Endodermal cell (in vitro differentiated cells): ENCODE measurements around the gene GALNT1. TPM values are rescaled to one million over a fixed set of nuclear protein-coding genes. Genes with fewer than 3 reads are reported as not detected.

ENCODE experiments used
- DNase-seq: peaks from one replicate; pipeline ENCODE4 v3.0.0-alpha.2; 2017
- H3K27ac ChIP-seq: 2 replicates; pipeline ENCODE4 v1.5.1; 2013; ENCODE audit warnings: mild to moderate bottlenecking, low read depth, low read length, moderate library complexity
- H3K27me3 ChIP-seq: 2 replicates; pipeline ENCODE4 v1.6.1; 2013; ENCODE audit warnings: mild to moderate bottlenecking, low read length, moderate library complexity; ENCODE audit not compliant: insufficient read depth, control insufficient read depth, poor library complexity, severe bottlenecking
- H3K36me3 ChIP-seq: 2 replicates; pipeline ENCODE4 v1.7.0; 2013; ENCODE audit warnings: mild to moderate bottlenecking, low read length, moderate library complexity; ENCODE audit not compliant: control insufficient read depth, insufficient read depth
- H3K4me1 ChIP-seq: one replicate; pipeline ENCODE4 v1.7.0; 2013; ENCODE audit warnings: low read length; ENCODE audit not compliant: control insufficient read depth, insufficient read depth
- H3K4me3 ChIP-seq: 2 replicates; pipeline ENCODE4 v1.5.1; 2013; ENCODE audit warnings: mild to moderate bottlenecking, low read length, moderate library complexity
- H3K9ac ChIP-seq: 2 replicates; pipeline ENCODE4 v1.6.1; 2013; ENCODE audit warnings: mild to moderate bottlenecking, low read length, moderate library complexity; ENCODE audit not compliant: poor library complexity, severe bottlenecking; ENCODE audit errors: extremely low read depth
- H3K9me3 ChIP-seq: 2 replicates; pipeline ENCODE4 v1.6.1; 2013; ENCODE audit warnings: mild to moderate bottlenecking, low read length, moderate library complexity; ENCODE audit not compliant: control insufficient read depth
- H3K27ac Mint-ChIP-seq: 2 replicates; pipeline ENCODE4 v1.8.0; 2020; ENCODE audit warnings: mixed read lengths
- H3K27me3 Mint-ChIP-seq: 2 replicates; pipeline ENCODE4 v1.8.0; 2021; ENCODE audit warnings: mild to moderate bottlenecking, mixed read lengths; ENCODE audit not compliant: insufficient read depth
- H3K36me3 Mint-ChIP-seq: 2 replicates; pipeline ENCODE4 v1.8.0; 2020; ENCODE audit warnings: low read depth, mixed read lengths
- H3K4me1 Mint-ChIP-seq: 2 replicates; pipeline ENCODE4 v1.8.0; 2020; ENCODE audit warnings: mixed read lengths
- H3K4me3 Mint-ChIP-seq: 2 replicates; pipeline ENCODE4 v1.8.0; 2020; ENCODE audit warnings: mild to moderate bottlenecking, moderate library complexity, mixed read lengths
- H3K9me3 Mint-ChIP-seq: 2 replicates; pipeline ENCODE4 v1.8.0; 2020; ENCODE audit warnings: mild to moderate bottlenecking, mixed read lengths
- WGBS, 2 experiments: methylation state at CpG; one replicate each; pipeline versions ENCODE4 v1.1.5 to v1.1.7; 2013; ENCODE audit warnings: missing lambda C conversion rate in 2 of 2, mixed read lengths in 1 of 2; ENCODE audit not compliant: insufficient coverage in 1 of 2, insufficient read length in 1 of 2; 5-methylcytosine and 5-hydroxymethylcytosine counted together
- total RNA-seq, 2 donors: library from RNA; stranded (reverse); fragmentation: NEBNext Ultra II Directional in 1 of 2; extraction: Animal tissue kit (Norgen Biotek cat#: 25700) in 1 of 2; gene quantifications; 2 replicates in 1 of 2; 3 replicates in 1 of 2; pipeline ENCODE4 v1.2.1, GENCODE V29; 2021
- TF ChIP-seq, protein P1 (sequence below): fragments of 200-600 bp; sonication (generic); conservative IDR thresholded peaks from 2 replicates; pipeline ENCODE4 v1.5.0; 2021; ENCODE audit warnings: antibody characterized with exemption, mild to moderate bottlenecking

The GALNT1 gene
- total RNA-seq, 2 donors from 2014 or later = 82.5 to 102 TPM

- Mint-ChIP-seq H3K9me3 (peaks cover 31% of the 10 kb centered on the region), H3K27ac (no peak overlapping the region), H3K4me3 (no peak overlapping the region), H3K4me1 (no peaks in the 10 kb centered on the region), H3K27me3 (no peaks in the 10 kb centered on the region), H3K36me3 (peaks cover 38% of the 10 kb centered on the region)
- peaks cover 27% of the 10 kb centered on the region for H3K36me3 ChIP-seq
- TF ChIP-seq, protein P1, sequence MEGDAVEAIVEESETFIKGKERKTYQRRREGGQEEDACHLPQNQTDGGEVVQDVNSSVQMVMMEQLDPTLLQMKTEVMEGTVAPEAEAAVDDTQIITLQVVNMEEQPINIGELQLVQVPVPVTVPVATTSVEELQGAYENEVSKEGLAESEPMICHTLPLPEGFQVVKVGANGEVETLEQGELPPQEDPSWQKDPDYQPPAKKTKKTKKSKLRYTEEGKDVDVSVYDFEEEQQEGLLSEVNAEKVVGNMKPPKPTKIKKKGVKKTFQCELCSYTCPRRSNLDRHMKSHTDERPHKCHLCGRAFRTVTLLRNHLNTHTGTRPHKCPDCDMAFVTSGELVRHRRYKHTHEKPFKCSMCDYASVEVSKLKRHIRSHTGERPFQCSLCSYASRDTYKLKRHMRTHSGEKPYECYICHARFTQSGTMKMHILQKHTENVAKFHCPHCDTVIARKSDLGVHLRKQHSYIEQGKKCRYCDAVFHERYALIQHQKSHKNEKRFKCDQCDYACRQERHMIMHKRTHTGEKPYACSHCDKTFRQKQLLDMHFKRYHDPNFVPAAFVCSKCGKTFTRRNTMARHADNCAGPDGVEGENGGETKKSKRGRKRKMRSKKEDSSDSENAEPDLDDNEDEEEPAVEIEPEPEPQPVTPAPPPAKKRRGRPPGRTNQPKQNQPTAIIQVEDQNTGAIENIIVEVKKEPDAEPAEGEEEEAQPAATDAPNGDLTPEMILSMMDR = no peak
- peaks cover 30% of the 10 kb centered on the region for H3K9me3 ChIP-seq
- H3K27ac ChIP-seq = no peak overlapping the region
- no peak for DNase-seq
- H3K4me1 ChIP-seq = no peaks in the 10 kb centered on the region
- H3K9ac ChIP-seq = no peak overlapping the region
- WGBS, 2 experiments = 100% methylated on average over 2 of the region's 2 CpGs; no CpG with 5 or more reads in 1 of the 2 experiments
- H3K27me3 ChIP-seq = no peaks in the 10 kb centered on the region
- no peak overlapping the region for H3K4me3 ChIP-seq
Measured at GRCh38 chr18:35715139-35715538, 133.6 kb downstream of the GALNT1 start.

DNA sequence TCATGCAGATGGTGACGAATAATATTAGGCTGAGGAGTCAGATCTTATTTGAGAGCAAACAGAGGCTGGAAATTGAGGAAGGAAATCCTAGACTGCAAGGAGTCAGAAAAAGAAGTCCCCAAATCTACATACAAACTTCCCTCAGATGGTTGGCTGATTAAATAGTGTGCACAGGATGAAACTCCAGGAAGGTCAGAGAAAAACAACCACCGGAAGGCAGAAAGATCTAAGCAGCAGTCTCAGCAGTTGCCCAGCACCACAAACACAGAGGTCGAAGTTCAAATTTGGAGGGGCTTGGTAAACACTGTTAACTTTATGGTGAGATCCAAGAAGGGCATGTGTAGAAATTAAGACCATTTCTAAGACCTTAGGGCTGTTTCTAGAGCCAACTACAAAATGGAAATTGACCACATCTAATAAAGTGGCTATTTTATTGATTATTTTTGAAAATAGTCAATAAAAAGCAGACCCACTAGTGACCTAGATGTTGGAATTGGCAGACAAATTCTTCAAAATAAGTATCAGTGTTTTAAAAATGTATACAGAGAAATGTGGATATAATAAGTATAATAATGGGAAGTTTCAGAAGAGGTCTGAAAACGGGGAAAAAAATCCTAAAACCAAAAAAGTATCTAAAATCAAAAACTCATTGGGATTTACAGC lies 134.8 kb downstream of the GALNT1 start:
- Histone ChIP-seq H3K4me1 (no peaks in the 10 kb centered on the region), H3K9ac (no peak overlapping the region), H3K4me3 (no peak overlapping the region), H3K9me3 (peaks cover 32% of the 10 kb centered on the region), H3K27me3 (no peaks in the 10 kb centered on the region), H3K36me3 (peaks cover 19% of the 10 kb centered on the region), H3K27ac (no peak overlapping the region)
- H3K4me3 Mint-ChIP-seq = no peak overlapping the region
- no peaks in the 10 kb centered on the region for H3K4me1 Mint-ChIP-seq
- peaks cover 32% of the 10 kb centered on the region for H3K9me3 Mint-ChIP-seq
- TF ChIP-seq, protein P1 = no peak
- DNase-seq = no peak
- WGBS, 2 experiments = 92 to 93% methylated on average over 3 of the region's 4 CpGs
- no peaks in the 10 kb centered on the region for H3K27me3 Mint-ChIP-seq
- peaks cover 33% of the 10 kb centered on the region for H3K36me3 Mint-ChIP-seq
- H3K27ac Mint-ChIP-seq = no peak overlapping the region

GRCh38 chr18:35717182-35717581 lies 135.6 kb downstream of the GALNT1 start:
- H3K27me3 ChIP-seq = no peaks in the 10 kb centered on the region
- TF ChIP-seq, protein P1 = no peak
- no peaks in the 10 kb centered on the region for H3K27me3 Mint-ChIP-seq
- no peak overlapping the region for H3K9ac ChIP-seq
- no peak overlapping the region for H3K27ac ChIP-seq
- no peaks in the 10 kb centered on the region for H3K4me1 Mint-ChIP-seq
- no peak overlapping the region for H3K27ac Mint-ChIP-seq
- WGBS, 2 experiments = 90 to 97% methylated on average over 4 to 5 of the region's 5 CpGs
- H3K4me1 ChIP-seq = no peaks in the 10 kb centered on the region
- H3K36me3 Mint-ChIP-seq = peaks cover 27% of the 10 kb centered on the region
- H3K36me3 ChIP-seq = peaks cover 15% of the 10 kb centered on the region
- H3K9me3 ChIP-seq = peaks cover 32% of the 10 kb centered on the region
- no peak for DNase-seq
- H3K9me3 Mint-ChIP-seq = peaks cover 36% of the 10 kb centered on the region
- H3K4me3 Mint-ChIP-seq = no peak overlapping the region
- H3K4me3 ChIP-seq = no peak overlapping the region
